K562 (cell line): ENCODE measurements around the gene GRB10. TPM values are rescaled to one million over a fixed set of nuclear protein-coding genes. Genes with fewer than 3 reads are reported as not detected.

Experiments used
- ATAC-seq: fragments of 200-7000 bp; cut with Tn5 transposase; 3 replicates; pipeline ENCODE4 v1.9.1; 2020; ENCODE audit warnings: moderate library complexity
- BruUV-seq: library from RNA; stranded (reverse); fragments of 400-500 nt; replicated peaks from 2 replicates; lab custom pipeline; 2021; lab: Mats Ljungman, UMichigan
- CTCF ChIA-PET: fragments of 300-600 bp; formaldehyde crosslinking; extraction: SDS; loops from one replicate; lab custom pipeline; 2021; ENCODE audit warnings: low intra/inter-chr PET ratio; lab: Yijun Ruan, JAX
- POLR2A ChIA-PET: fragments of 300-600, 350-650 bp; sonication (Branson Sonifier 250); formaldehyde crosslinking; extraction: SDS; loops from one replicate; lab custom pipeline; 2021; ENCODE audit warnings: antibody characterized with exemption, inconsistent platforms; lab: Yijun Ruan, JAX
- DNase-seq, 4 experiments: peaks; one replicate each; pipeline versions ENCODE4 v3.0.0 to v3.0.0-alpha.2; 2011 to 2018; ENCODE audit warnings: low spot score in 3 of 4, mixed read lengths in 3 of 4; ENCODE audit errors: extremely low read depth in 1 of 4
- FAIRE-seq: peaks from 2 replicates; lab custom pipeline; 2011; peaks lifted over from hg19 to GRCh38; lab: Jason Lieb, UNC
- H2AFZ ChIP-seq: 2 replicates; pipeline ENCODE4 v1.6.0; 2011; ENCODE audit warnings: low read depth, low read length, control low read depth, inconsistent platforms
- H3K27ac ChIP-seq: fragments of 200-600 bp; 3 replicates; pipeline ENCODE4 v1.8.0; 2011; ENCODE audit warnings: low read depth, mild to moderate bottlenecking, control low read depth, inconsistent platforms, low read length, moderate library complexity, mixed read lengths; ENCODE audit errors: extremely low read depth
- H3K27me3 ChIP-seq, 2 experiments: fragments of 300-600 bp in 1 of 2; 2 replicates in 1 of 2; 3 replicates in 1 of 2; pipeline versions ENCODE4 v1.6.0 to v1.8.0; 2011; ENCODE audit warnings: inconsistent platforms in 2 of 2, low read length in 2 of 2, mild to moderate bottlenecking in 1 of 2, mixed read lengths in 1 of 2, moderate library complexity in 1 of 2; ENCODE audit not compliant: control insufficient read depth in 2 of 2, insufficient read depth in 2 of 2
- H3K36me3 ChIP-seq: fragments of 300-600 bp; 3 replicates; pipeline ENCODE4 v1.8.0; 2011; ENCODE audit warnings: mild to moderate bottlenecking, low read length, inconsistent platforms; ENCODE audit not compliant: control insufficient read depth, insufficient read depth
- H3K4me1 ChIP-seq, 2 experiments: fragments of 200-600 bp in 1 of 2; replicated peaks in 1 of 2; 2 replicates in 1 of 2; 3 replicates in 1 of 2; pipeline versions ENCODE4 v1.5.1 to v1.8.0; 2011; ENCODE audit warnings: inconsistent platforms in 2 of 2, low read length in 2 of 2, mild to moderate bottlenecking in 1 of 2, mixed read lengths in 1 of 2, moderate library complexity in 1 of 2; ENCODE audit not compliant: control insufficient read depth in 2 of 2, insufficient read depth in 2 of 2
- H3K4me2 ChIP-seq: 2 replicates; pipeline ENCODE4 v1.6.1; 2011; ENCODE audit warnings: low read length, control low read depth, inconsistent platforms, mixed read lengths; ENCODE audit not compliant: insufficient read depth
- H3K4me3 ChIP-seq: fragments of 200-600 bp; sonication (generic), shearing (Covaris generic); 2 replicates; pipeline ENCODE4 v1.5.1; 2016; ENCODE audit warnings: control low read depth, inconsistent platforms
- H3K79me2 ChIP-seq: fragments of 200-600 bp; 3 replicates; pipeline ENCODE4 v1.8.0; 2011; ENCODE audit warnings: low read length, inconsistent platforms; ENCODE audit not compliant: control insufficient read depth, insufficient read depth
- H3K9ac ChIP-seq, 2 experiments: 2 replicates each; pipeline versions ENCODE4 v1.6.0 to v1.6.1; 2011; ENCODE audit warnings: low read depth in 2 of 2, low read length in 2 of 2, control low read depth in 1 of 2, inconsistent platforms in 1 of 2, mild to moderate bottlenecking in 1 of 2, mixed read lengths in 1 of 2; ENCODE audit not compliant: insufficient read depth in 1 of 2
- H3K9me1 ChIP-seq: one replicate; pipeline ENCODE4 v1.6.0; 2011; ENCODE audit warnings: inconsistent platforms, mild to moderate bottlenecking, low read length, moderate library complexity; ENCODE audit not compliant: control insufficient read depth, insufficient read depth
- H3K9me3 ChIP-seq: replicated peaks from 2 replicates; pipeline ENCODE4 v1.5.1; 2011; ENCODE audit warnings: low read depth, low read length, inconsistent platforms; ENCODE audit not compliant: control insufficient read depth, insufficient read depth
- H4K20me1 ChIP-seq: replicated peaks from 2 replicates; pipeline ENCODE4 v1.6.1; 2011; ENCODE audit warnings: low read length, inconsistent platforms, mixed read lengths; ENCODE audit not compliant: control insufficient read depth, insufficient read depth
- BHLHE40 ChIP-seq: IDR thresholded peaks from 2 replicates; pipeline ENCODE4 v1.6.1; 2011; ENCODE audit warnings: low read length, improper control_type of control experiment
- MEIS2 ChIP-seq: fragments of 450-650 bp; IDR thresholded peaks from 2 replicates; pipeline ENCODE4 v1.6.1; 2014; ENCODE audit warnings: mild to moderate bottlenecking; ENCODE audit not compliant: partially characterized antibody
- NFIX ChIP-seq: fragments of 250-450 bp; sonication (Bioruptor Pico); IDR thresholded peaks from 2 replicates; pipeline ENCODE4 v1.4.0; 2020; ENCODE audit warnings: low read depth, mild to moderate bottlenecking, moderate library complexity
- RCOR1 ChIP-seq, 2 experiments: IDR thresholded peaks; 2 replicates each; pipeline ENCODE4 v1.6.1; 2012; ENCODE audit warnings: low read depth in 2 of 2, low read length in 2 of 2, borderline replicate concordance in 1 of 2, improper control_type of control experiment in 1 of 2
- SMC3 ChIP-seq: conservative IDR thresholded peaks from 2 replicates; pipeline ENCODE4 v1.6.1; 2011; ENCODE audit warnings: low read depth, low read length, improper control_type of control experiment; ENCODE audit not compliant: insufficient read depth
- TEAD4 ChIP-seq, 2 experiments: sonication (generic) in 1 of 2; formaldehyde crosslinking in 1 of 2; IDR thresholded peaks; 2 replicates each; pipeline versions ENCODE4 v1.6.1 to v1.8.0; 2012 to 2022; ENCODE audit warnings: borderline replicate concordance in 1 of 2, inconsistent platforms in 1 of 2, low read length in 1 of 2, mild to moderate bottlenecking in 1 of 2, missing genetic modification reagents in 1 of 2
- XRCC5 ChIP-seq: fragments of 200-400 bp; formaldehyde crosslinking; IDR thresholded peaks from 2 replicates; pipeline ENCODE4 v1.6.1; 2017; ENCODE audit warnings: low read depth, mild to moderate bottlenecking, low read length
- ZNF445 ChIP-seq: fragments of 250-450 bp; sonication (Bioruptor Pico); IDR thresholded peaks from 2 replicates; pipeline ENCODE4 v1.4.0; 2020; ENCODE audit warnings: low read depth, mild to moderate bottlenecking, moderate library complexity
- WGBS: fragments of 100-300 bp; shearing (Covaris generic); methylation state at CpG from one replicate; pipeline ENCODE4 v1.1.6; 2016; ENCODE audit warnings: low coverage, mixed read lengths; ENCODE audit not compliant: insufficient coverage; ENCODE audit errors: missing lambda C conversion rate; 5-methylcytosine and 5-hydroxymethylcytosine counted together
- in situ Hi-C: fragments of 300-500 bp; cut with MboI; formaldehyde crosslinking; loops from 4 replicates; pipeline ENCODE4 v1.15.0; 2018; ENCODE audit warnings: inconsistent platforms, mixed read lengths
- intact Hi-C: fragments of 100-400 bp; cut with micrococcal nuclease; formaldehyde crosslinking; loops from 2 replicates; pipeline ENCODE4 v1.14.2; 2022
- polyA plus RNA-seq, 8 experiments: library from polyadenylated mRNA; depleted of rRNA in 4 of 8; stranded (reverse) in 5 of 8; unstranded in 3 of 8; fragments of >200 nt; fragmentation: Nextera tagmentation in 2 of 8; fragmentation: Illumina TruSeq in 1 of 8; extraction: Ambion mirVana in 2 of 8; extraction: Trizol in 1 of 8; gene quantifications; 2 replicates each; pipeline versions ENCODE4 v1.2.1 to v1.2.3, GENCODE V29; 2011 to 2014; ENCODE audit warnings: inconsistent platforms in 1 of 8, missing spikeins in 1 of 8
- total RNA-seq, 7 experiments: library from RNA; depleted of rRNA in 6 of 7; stranded (reverse); fragments of >200 nt in 6 of 7; fragmentation: Illumina TruSeq in 2 of 7; extraction: Trizol in 2 of 7; gene quantifications; 2 replicates each; pipeline versions ENCODE4 v1.2.1 to v1.2.3, GENCODE V29; 2011 to 2021; ENCODE audit warnings: low replicate concordance in 1 of 7
- TF ChIP-seq, protein P1 (sequence below), 3 experiments: IDR thresholded peaks in 2 of 3; conservative IDR thresholded peaks in 1 of 3; 2 replicates each; pipeline ENCODE4 v1.5.1; 2011 to 2012; ENCODE audit warnings: low read length in 3 of 3, mild to moderate bottlenecking in 3 of 3, control low read depth in 2 of 3, improper control_type of control experiment in 1 of 3, inconsistent platforms in 1 of 3, low read depth in 1 of 3, mixed read lengths in 1 of 3, moderate library complexity in 1 of 3; ENCODE audit not compliant: insufficient read depth in 2 of 3
- TF ChIP-seq, protein P2 (sequence below): IDR thresholded peaks from 2 replicates; pipeline ENCODE4 v1.6.1; 2011; ENCODE audit warnings: borderline replicate concordance, low read depth, mild to moderate bottlenecking, moderate library complexity, low read length; ENCODE audit not compliant: insufficient read depth, poor library complexity, severe bottlenecking
- TF ChIP-seq, protein P3 (sequence below): fragments of 450-650 bp; IDR thresholded peaks from 2 replicates; pipeline ENCODE4 v1.6.1; 2016
- TF ChIP-seq, protein P4 (sequence below): fragments of 250-450 bp; sonication (Bioruptor Pico); IDR thresholded peaks from 2 replicates; pipeline ENCODE4 v1.8.0; 2022; ENCODE audit warnings: moderate library complexity, mild to moderate bottlenecking, inconsistent platforms

The GRB10 gene
- total and polyA plus RNA-seq, 9 of the 15 experiments (the other 6 are each of a cell fraction or from before 2014, with no cell fraction given): 8.9 to 88.5 (median 40.7) TPM

- Histone ChIP-seq H3K79me2 (peaks cover 50% of the 10 kb centered on the region), H3K4me3 (no peak overlapping the region), H3K4me2 (no peak overlapping the region), H3K9me1 (peaks cover 8% of the 10 kb centered on the region), H2AFZ (no peak overlapping the region), H3K4me1 (peaks cover 5 to 8% of the 10 kb centered on the region in 2 experiments; a peak in 3 of 5 replicates), H4K20me1 (peaks cover 9% of the 10 kb centered on the region; the same call in 1 of the 2 replicates), H3K9me3 (0 out of 2 replicates have a peak, but pooled peaks cover 2% of the 10 kb centered on the region), H3K36me3 (peaks cover 4% of the 10 kb centered on the region; the same call in 1 of the 3 replicates), H3K27me3 (no peaks in the 10 kb centered on the region), H3K27ac (no peak overlapping the region), H3K9ac (peak overlapping the region in 1 of 2 experiments; percentile 24; a peak in 2 of 4 replicates)
- CTCF ChIA-PET: interaction anchor here (2.5 kb wide), 1 partner anchor 165 kb away, joined by 10 read pairs; no protein-coding TSS in a partner anchor
- peak; percentile 95 for ATAC-seq
- intact Hi-C loops (loop anchor here (2.0 kb wide), 1 partner anchor 164 kb away; no protein-coding TSS in a partner anchor), in situ Hi-C loops (no loop called here)
- no TSS peak for BruUV-seq
- FAIRE-seq: peak; percentile 91
- 50% methylated on average over 10 of the region's 10 CpGs for WGBS
- POLR2A ChIA-PET: interaction anchor here (0.6 kb wide), 2 partner anchors 17 to 99 kb away, joined by 3 to 4 read pairs; no protein-coding TSS in a partner anchor
- DNase-seq: peak; percentile 62 to 78 (median 66)
- TF ChIP-seq, protein P1, sequence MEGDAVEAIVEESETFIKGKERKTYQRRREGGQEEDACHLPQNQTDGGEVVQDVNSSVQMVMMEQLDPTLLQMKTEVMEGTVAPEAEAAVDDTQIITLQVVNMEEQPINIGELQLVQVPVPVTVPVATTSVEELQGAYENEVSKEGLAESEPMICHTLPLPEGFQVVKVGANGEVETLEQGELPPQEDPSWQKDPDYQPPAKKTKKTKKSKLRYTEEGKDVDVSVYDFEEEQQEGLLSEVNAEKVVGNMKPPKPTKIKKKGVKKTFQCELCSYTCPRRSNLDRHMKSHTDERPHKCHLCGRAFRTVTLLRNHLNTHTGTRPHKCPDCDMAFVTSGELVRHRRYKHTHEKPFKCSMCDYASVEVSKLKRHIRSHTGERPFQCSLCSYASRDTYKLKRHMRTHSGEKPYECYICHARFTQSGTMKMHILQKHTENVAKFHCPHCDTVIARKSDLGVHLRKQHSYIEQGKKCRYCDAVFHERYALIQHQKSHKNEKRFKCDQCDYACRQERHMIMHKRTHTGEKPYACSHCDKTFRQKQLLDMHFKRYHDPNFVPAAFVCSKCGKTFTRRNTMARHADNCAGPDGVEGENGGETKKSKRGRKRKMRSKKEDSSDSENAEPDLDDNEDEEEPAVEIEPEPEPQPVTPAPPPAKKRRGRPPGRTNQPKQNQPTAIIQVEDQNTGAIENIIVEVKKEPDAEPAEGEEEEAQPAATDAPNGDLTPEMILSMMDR (IDR thresholded peaks at IDR 0.05 in 2 of 3, conservative IDR thresholded peaks at IDR 0.05 in 1 of 3; ENCODE audit: insufficient read depth in 2 of 3, low read depth in 1 of 3, low read length in 3 of 3): peak; percentile 73 to 88 (median 80)
- TF ChIP-seq SMC3 (peak; percentile 58), XRCC5 (0 out of 2 replicates have a peak, but pooled peaks have one; percentile 72), TEAD4 (IDR thresholded peaks at IDR 0.05; ENCODE audit: low read length) (peak; percentile 50; the same call in 1 of the 2 replicates), TEAD4 (CRISPR knock-in tag; IDR thresholded peaks at IDR 0.05; ENCODE audit: borderline replicate concordance) (no peak), MEIS2 (peak; percentile 63), RCOR1 (IDR thresholded peaks at IDR 0.05; ENCODE audit: borderline replicate concordance in 1 of 2, low read depth in 2 of 2, low read length in 2 of 2) (0 out of 4 replicates have a peak, but pooled peaks of 1 of the 2 experiments have one; percentile 8), ZNF445 (no peak), NFIX (CRISPR knock-in tag) (no peak), BHLHE40 (no peak)
- TF ChIP-seq, protein P2, sequence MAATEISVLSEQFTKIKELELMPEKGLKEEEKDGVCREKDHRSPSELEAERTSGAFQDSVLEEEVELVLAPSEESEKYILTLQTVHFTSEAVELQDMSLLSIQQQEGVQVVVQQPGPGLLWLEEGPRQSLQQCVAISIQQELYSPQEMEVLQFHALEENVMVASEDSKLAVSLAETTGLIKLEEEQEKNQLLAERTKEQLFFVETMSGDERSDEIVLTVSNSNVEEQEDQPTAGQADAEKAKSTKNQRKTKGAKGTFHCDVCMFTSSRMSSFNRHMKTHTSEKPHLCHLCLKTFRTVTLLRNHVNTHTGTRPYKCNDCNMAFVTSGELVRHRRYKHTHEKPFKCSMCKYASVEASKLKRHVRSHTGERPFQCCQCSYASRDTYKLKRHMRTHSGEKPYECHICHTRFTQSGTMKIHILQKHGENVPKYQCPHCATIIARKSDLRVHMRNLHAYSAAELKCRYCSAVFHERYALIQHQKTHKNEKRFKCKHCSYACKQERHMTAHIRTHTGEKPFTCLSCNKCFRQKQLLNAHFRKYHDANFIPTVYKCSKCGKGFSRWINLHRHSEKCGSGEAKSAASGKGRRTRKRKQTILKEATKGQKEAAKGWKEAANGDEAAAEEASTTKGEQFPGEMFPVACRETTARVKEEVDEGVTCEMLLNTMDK: peak; percentile 81
- TF ChIP-seq, protein P3, sequence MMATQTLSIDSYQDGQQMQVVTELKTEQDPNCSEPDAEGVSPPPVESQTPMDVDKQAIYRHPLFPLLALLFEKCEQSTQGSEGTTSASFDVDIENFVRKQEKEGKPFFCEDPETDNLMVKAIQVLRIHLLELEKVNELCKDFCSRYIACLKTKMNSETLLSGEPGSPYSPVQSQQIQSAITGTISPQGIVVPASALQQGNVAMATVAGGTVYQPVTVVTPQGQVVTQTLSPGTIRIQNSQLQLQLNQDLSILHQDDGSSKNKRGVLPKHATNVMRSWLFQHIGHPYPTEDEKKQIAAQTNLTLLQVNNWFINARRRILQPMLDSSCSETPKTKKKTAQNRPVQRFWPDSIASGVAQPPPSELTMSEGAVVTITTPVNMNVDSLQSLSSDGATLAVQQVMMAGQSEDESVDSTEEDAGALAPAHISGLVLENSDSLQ: 0 out of 2 replicates have a peak, but pooled peaks have one; percentile 13
- TF ChIP-seq, protein P4, sequence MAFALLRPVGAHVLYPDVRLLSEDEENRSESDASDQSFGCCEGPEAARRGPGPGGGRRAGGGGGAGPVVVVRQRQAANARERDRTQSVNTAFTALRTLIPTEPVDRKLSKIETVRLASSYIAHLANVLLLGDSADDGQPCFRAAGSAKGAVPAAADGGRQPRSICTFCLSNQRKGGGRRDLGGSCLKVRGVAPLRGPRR (CRISPR knock-in tag): no peak
These were observed 149.9 kb downstream of the GRB10 start for GRCh38 chr7:50632561-50633413.
